Prostate gland (tissue), 2 donors: ENCODE results near the gene PDE7B.

Experiments used
- CTCF ChIP-seq, 4 experiments: fragments of 200-600 bp in 2 of 4; fragments of 450-650 bp in 2 of 4; sonication (generic) in 2 of 4; IDR thresholded peaks; 1 replicate in 3 of 4; 2 replicates in 1 of 4; pipeline ENCODE4 v1.5.1; 2016 to 2019; ENCODE audit warnings: antibody characterized with exemption in 4 of 4, mild to moderate bottlenecking in 2 of 4, moderate library complexity in 2 of 4
- POLR2A ChIP-seq: fragments of 450-650 bp; IDR thresholded peaks from one replicate; pipeline ENCODE4 v1.6.1; 2016; ENCODE audit warnings: antibody characterized with exemption, mild to moderate bottlenecking

- TF ChIP-seq POLR2A = no peak
- no peak for TF ChIP-seq CTCF (IDR thresholded peaks at IDR 0.05)
These were observed 173.2 kb downstream of the PDE7B start for GRCh38 chr6:136024711-136025110.
